HepG2 (cell line): ENCODE results near the gene SNX30. TPM values are rescaled to one million over a fixed set of nuclear protein-coding genes. Genes with fewer than 3 reads are reported as not detected.

Experiments used
- AHDC1 ChIP-seq: sonication (generic); formaldehyde crosslinking; IDR thresholded peaks from 2 replicates; pipeline ENCODE4 v1.5.1; 2020; ENCODE audit warnings: mild to moderate bottlenecking, missing genetic modification reagents, borderline replicate concordance
- LCORL ChIP-seq, 2 experiments: fragments of 450-650 bp in 1 of 2; sonication (generic) in 1 of 2; formaldehyde crosslinking in 1 of 2; IDR thresholded peaks; 2 replicates each; pipeline versions ENCODE4 v1.5.0 to v1.6.1; 2017 to 2020; ENCODE audit warnings: antibody characterized with exemption in 1 of 2, missing genetic modification reagents in 1 of 2
- NR2F1 ChIP-seq, 2 experiments: fragments of 450-650 bp in 1 of 2; formaldehyde crosslinking in 1 of 2; IDR thresholded peaks; 2 replicates each; pipeline versions ENCODE4 v1.5.0 to v1.6.1; 2016 to 2020; ENCODE audit warnings: mild to moderate bottlenecking in 1 of 2, missing compliant biosample characterization in 1 of 2, missing genetic modification reagents in 1 of 2, moderate library complexity in 1 of 2
- RORA ChIP-seq: sonication (generic); formaldehyde crosslinking; IDR thresholded peaks from 2 replicates; pipeline ENCODE4 v1.5.0; 2020; ENCODE audit warnings: mild to moderate bottlenecking, missing genetic modification reagents, moderate library complexity
- TBL1XR1 ChIP-seq: fragments of 150-350 bp; IDR thresholded peaks from 2 replicates; pipeline ENCODE4 v1.6.1; 2014; ENCODE audit warnings: borderline replicate concordance, low read length; ENCODE audit not compliant: partially characterized antibody
- ZBTB10 ChIP-seq: sonication (generic); formaldehyde crosslinking; IDR thresholded peaks from 2 replicates; pipeline ENCODE4 v1.4.0; 2020; ENCODE audit warnings: missing genetic modification reagents, borderline replicate concordance
- ZFY ChIP-seq: sonication (generic); formaldehyde crosslinking; IDR thresholded peaks from 2 replicates; pipeline ENCODE4 v1.4.0; 2020; ENCODE audit warnings: missing genetic modification reagents
- ZNF232 ChIP-seq: sonication (generic); formaldehyde crosslinking; IDR thresholded peaks from 2 replicates; pipeline ENCODE4 v1.4.0; 2020; ENCODE audit warnings: missing genetic modification reagents, borderline replicate concordance
- ZNF407 ChIP-seq: sonication (generic); formaldehyde crosslinking; IDR thresholded peaks from one replicate; pipeline ENCODE4 v1.5.1; 2020; ENCODE audit warnings: mild to moderate bottlenecking, missing genetic modification reagents; ENCODE audit errors: not compliant biosample characterization
- ZNF558 ChIP-seq: sonication (generic); formaldehyde crosslinking; IDR thresholded peaks from 2 replicates; pipeline ENCODE4 v1.9.0; 2022; ENCODE audit warnings: mild to moderate bottlenecking, missing genetic modification reagents, borderline replicate concordance
- ZNF577 ChIP-seq: sonication (generic); formaldehyde crosslinking; IDR thresholded peaks from 2 replicates; pipeline ENCODE4 v1.4.0; 2020; ENCODE audit warnings: mild to moderate bottlenecking, low read depth, missing genetic modification reagents, borderline replicate concordance
- ZNF644 ChIP-seq: IDR thresholded peaks from 2 replicates; pipeline ENCODE4 v1.6.1; 2016; ENCODE audit warnings: low read depth
- ZSCAN9 ChIP-seq: IDR thresholded peaks from 2 replicates; pipeline ENCODE4 v1.6.1; 2016; ENCODE audit warnings: borderline replicate concordance
- polyA plus RNA-seq, 8 experiments: library from polyadenylated mRNA; depleted of rRNA in 3 of 8; stranded (reverse) in 7 of 8; unstranded in 1 of 8; fragments of >200 nt; fragmentation: Illumina TruSeq in 4 of 8; extraction: Trizol in 4 of 8; gene quantifications; 2 replicates each; pipeline versions ENCODE4 v1.2.1 to v1.2.3, GENCODE V29; 2011 to 2016; ENCODE audit warnings: low read depth in 4 of 8, missing spikeins in 1 of 8, mixed read lengths in 1 of 8; ENCODE audit not compliant: insufficient read depth in 1 of 8
- total RNA-seq, 5 experiments: library from RNA; depleted of rRNA; stranded (reverse); fragments of >200 nt; fragmentation: Illumina TruSeq; extraction: Trizol; gene quantifications; 2 replicates each; pipeline ENCODE4 v1.2.3, GENCODE V29; 2016; ENCODE audit warnings: low read depth in 1 of 5

The SNX30 gene
- total and polyA plus RNA-seq, 2 of the 13 experiments (the other 11 are each of a cell fraction or from before 2014, with no cell fraction given): 4.4 to 12.4 TPM

- TF ChIP-seq ZBTB10 (CRISPR knock-in tag): no peak
- no peak for TF ChIP-seq ZNF407
- TF ChIP-seq ZSCAN9 (CRISPR knock-in tag): no peak
- no peak for TF ChIP-seq ZNF577 (CRISPR knock-in tag)
- TF ChIP-seq RORA: no peak
- TF ChIP-seq ZNF232 (CRISPR knock-in tag): 0 out of 2 replicates have a peak, but pooled peaks have one; percentile 28
- TF ChIP-seq NR2F1 (CRISPR knock-in tag; IDR thresholded peaks at IDR 0.05): peak; percentile 25 to 58; a peak in 2 of 4 replicates
- TF ChIP-seq LCORL (IDR thresholded peaks at IDR 0.05): no peak
- TF ChIP-seq LCORL (CRISPR knock-in tag; IDR thresholded peaks at IDR 0.05): peak; percentile 64
- no peak for TF ChIP-seq AHDC1 (CRISPR knock-in tag)
- TF ChIP-seq ZNF644: no peak
- TF ChIP-seq ZFY: no peak
- TF ChIP-seq TBL1XR1: no peak
- TF ChIP-seq ZNF558 (CRISPR knock-in tag): no peak
Measured at GRCh38 chr9:112764837-112765236, 14.3 kb downstream of the SNX30 start (continued).
